ENCODE data around the gene NHS.

Gene NHS

DNA sequence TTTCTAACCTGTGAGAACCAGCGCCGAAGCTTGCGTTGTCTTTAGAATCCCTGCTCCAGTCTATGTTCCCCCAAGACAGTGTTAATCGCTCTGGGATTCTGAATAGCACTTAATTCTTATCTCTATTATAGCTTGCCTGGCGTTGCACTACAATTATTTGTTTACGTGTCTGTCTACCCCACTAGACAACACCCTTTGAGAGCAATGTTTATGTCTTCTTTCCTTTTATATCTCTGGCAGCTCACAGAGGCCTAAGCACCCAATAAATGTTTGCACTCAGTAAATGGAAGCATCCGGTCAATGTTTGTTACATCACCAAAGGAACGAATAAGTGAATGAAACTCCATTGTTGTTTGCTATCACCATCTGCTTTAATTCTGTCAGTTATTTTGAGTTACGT is 4.8 kb upstream of the NHS start:
- no peak overlapping the region for H2AFZ ChIP-seq (ENCODE audit: low read depth, low read length)
- H2BK5ac ChIP-seq (ENCODE audit: low read depth, low read length, poor library complexity, severe bottlenecking): no peak overlapping the region
- no peak overlapping the region for H3K9ac ChIP-seq (ENCODE audit: low read length)
- H3K4me1 ChIP-seq (ENCODE audit: control insufficient read depth, insufficient read depth, low read depth, low read length): no peaks in the 10 kb centered on the region
- no peak overlapping the region for H2BK120ac ChIP-seq (ENCODE audit: low read depth, low read length)
- no peak overlapping the region for H2BK15ac ChIP-seq (ENCODE audit: low read depth, poor library complexity, severe bottlenecking)
- no peak overlapping the region for H2BK12ac ChIP-seq (ENCODE audit: low read length in 2 of 2)
- H3K4me3 ChIP-seq (ENCODE audit: insufficient read depth in 1 of 2, low read depth in 1 of 2, low read length in 2 of 2): no peak overlapping the region
- no peak overlapping the region for H3K23ac ChIP-seq (ENCODE audit: low read length in 2 of 2)
- no peak overlapping the region for H3K27ac ChIP-seq (ENCODE audit: low read length, poor library complexity, severe bottlenecking)
- H4K8ac ChIP-seq (ENCODE audit: low read length): no peak overlapping the region
- 58% methylated on average over 9 of the region's 9 CpGs for WGBS
- no peaks in the 10 kb centered on the region for H3K9me3 ChIP-seq (ENCODE audit: control insufficient read depth, low read length)
- H3K14ac ChIP-seq (ENCODE audit: low read length in 2 of 2): no peak overlapping the region
- no peaks in the 10 kb centered on the region for H3K36me3 ChIP-seq (ENCODE audit: control insufficient read depth in 1 of 2, insufficient read depth in 2 of 2, low read depth in 1 of 2, low read length in 2 of 2)
- H3K18ac ChIP-seq (ENCODE audit: low read depth in 1 of 2, low read length in 2 of 2): no peak overlapping the region
- H3K27me3 ChIP-seq (ENCODE audit: control insufficient read depth in 1 of 2, insufficient read depth in 1 of 2, low read length in 2 of 2): no peaks in the 10 kb centered on the region
- H3K79me1 ChIP-seq (replicated peaks; ENCODE audit: low read length, poor library complexity, severe bottlenecking): no peaks in the 10 kb centered on the region
- no peak overlapping the region for H4K91ac ChIP-seq (ENCODE audit: low read length)
- H3K4ac ChIP-seq (ENCODE audit: low read depth in 1 of 2, low read length in 2 of 2): no peak overlapping the region
- no peak for DNase-seq
- H2AK5ac ChIP-seq (ENCODE audit: low read length, severe bottlenecking): no peak overlapping the region
- H3K4me2 ChIP-seq (ENCODE audit: low read length, poor library complexity, severe bottlenecking): no peak overlapping the region

DNA sequence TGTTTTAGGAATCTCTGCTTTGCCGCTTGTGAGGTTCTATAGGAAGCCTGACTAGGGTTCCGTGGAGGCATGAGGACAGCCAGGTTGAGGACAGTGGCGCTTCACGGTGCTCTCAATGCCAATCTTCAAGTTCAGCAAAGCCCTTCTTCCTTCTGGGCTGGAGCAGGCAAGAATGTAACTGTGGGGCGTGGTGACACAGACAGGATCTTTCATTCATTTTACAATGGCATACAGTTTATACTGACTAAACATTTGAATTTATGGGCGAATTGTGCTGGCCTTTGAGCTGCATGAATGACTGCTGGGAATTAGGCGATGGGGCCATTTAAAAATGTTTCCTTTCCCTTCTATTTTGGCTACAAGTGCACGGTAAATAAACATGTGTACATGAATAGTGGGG is 2.9 kb upstream of the NHS start:
- Histone ChIP-seq H3K23ac (ENCODE audit: low read length in 2 of 2) (no peak overlapping the region), H2BK15ac (ENCODE audit: low read depth, poor library complexity, severe bottlenecking) (no peak overlapping the region), H4K8ac (ENCODE audit: low read length) (no peak overlapping the region), H3K4ac (ENCODE audit: low read depth in 1 of 2, low read length in 2 of 2) (no peak overlapping the region), H4K91ac (ENCODE audit: low read length) (no peak overlapping the region), H3K4me3 (ENCODE audit: insufficient read depth in 1 of 2, low read depth in 1 of 2, low read length in 2 of 2) (no peak overlapping the region), H3K27ac (ENCODE audit: low read length, poor library complexity, severe bottlenecking) (no peak overlapping the region), H3K14ac (ENCODE audit: low read length in 2 of 2) (no peak overlapping the region), H3K4me2 (ENCODE audit: low read length, poor library complexity, severe bottlenecking) (no peak overlapping the region), H3K18ac (ENCODE audit: low read depth in 1 of 2, low read length in 2 of 2) (no peak overlapping the region), H3K9ac (ENCODE audit: low read length) (no peak overlapping the region), H3K36me3 (ENCODE audit: control insufficient read depth in 1 of 2, insufficient read depth in 2 of 2, low read depth in 1 of 2, low read length in 2 of 2) (no peaks in the 10 kb centered on the region), H2BK5ac (ENCODE audit: low read depth, low read length, poor library complexity, severe bottlenecking) (no peak overlapping the region), H2AFZ (ENCODE audit: low read depth, low read length) (no peak overlapping the region), H3K79me1 (replicated peaks; ENCODE audit: low read length, poor library complexity, severe bottlenecking) (no peaks in the 10 kb centered on the region), H2AK5ac (ENCODE audit: low read length, severe bottlenecking) (no peak overlapping the region), H3K9me3 (ENCODE audit: control insufficient read depth, low read length) (no peaks in the 10 kb centered on the region), H3K27me3 (ENCODE audit: control insufficient read depth in 1 of 2, insufficient read depth in 1 of 2, low read length in 2 of 2) (no peaks in the 10 kb centered on the region), H2BK12ac (ENCODE audit: low read length in 2 of 2) (no peak overlapping the region), H2BK120ac (ENCODE audit: low read depth, low read length) (no peak overlapping the region), H3K4me1 (ENCODE audit: control insufficient read depth, insufficient read depth, low read depth, low read length) (no peaks in the 10 kb centered on the region)
- WGBS: 94% methylated on average over 5 of the region's 8 CpGs
- DNase-seq: no peak

DNA sequence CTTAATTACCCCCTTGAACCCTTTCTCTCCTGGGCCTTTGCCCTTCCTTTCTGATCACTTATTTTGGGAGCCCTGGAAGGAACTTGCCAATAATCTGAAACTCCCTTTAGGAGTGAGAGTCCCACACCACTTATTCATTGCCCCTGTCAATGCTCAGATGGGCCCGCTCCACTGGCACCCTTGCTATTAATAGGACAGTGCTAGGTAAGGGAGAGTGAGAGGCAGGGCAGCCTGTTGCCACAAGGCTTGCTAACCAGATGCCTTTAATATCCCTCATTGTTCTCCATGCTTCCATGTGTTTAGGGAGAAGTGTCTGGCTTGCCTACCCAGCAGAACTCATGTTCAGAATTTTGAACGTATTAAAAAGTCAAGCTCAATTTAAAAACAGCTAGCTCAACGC is 1.7 kb upstream of the NHS start:
- H3K4me1 ChIP-seq (ENCODE audit: control insufficient read depth, insufficient read depth, low read depth, low read length): no peaks in the 10 kb centered on the region
- H3K4me2 ChIP-seq (ENCODE audit: low read length, poor library complexity, severe bottlenecking): no peak overlapping the region
- H3K4me3 ChIP-seq (ENCODE audit: insufficient read depth in 1 of 2, low read depth in 1 of 2, low read length in 2 of 2): no peak overlapping the region
- H3K27me3 ChIP-seq (ENCODE audit: control insufficient read depth in 1 of 2, insufficient read depth in 1 of 2, low read length in 2 of 2): no peaks in the 10 kb centered on the region
- WGBS: 86% methylated on average over 2 of the region's 3 CpGs
- no peak overlapping the region for H4K8ac ChIP-seq (ENCODE audit: low read length)
- no peak overlapping the region for H3K14ac ChIP-seq (ENCODE audit: low read length in 2 of 2)
- H3K23ac ChIP-seq (ENCODE audit: low read length in 2 of 2): no peak overlapping the region
- no peak overlapping the region for H4K91ac ChIP-seq (ENCODE audit: low read length)
- H2BK120ac ChIP-seq (ENCODE audit: low read depth, low read length): no peak overlapping the region
- H3K36me3 ChIP-seq (ENCODE audit: control insufficient read depth in 1 of 2, insufficient read depth in 2 of 2, low read depth in 1 of 2, low read length in 2 of 2): no peaks in the 10 kb centered on the region
- H3K18ac ChIP-seq (ENCODE audit: low read depth in 1 of 2, low read length in 2 of 2): no peak overlapping the region
- no peak overlapping the region for H2BK5ac ChIP-seq (ENCODE audit: low read depth, low read length, poor library complexity, severe bottlenecking)
- no peak for DNase-seq
- no peak overlapping the region for H3K27ac ChIP-seq (ENCODE audit: low read length, poor library complexity, severe bottlenecking)
- no peak overlapping the region for H2AK5ac ChIP-seq (ENCODE audit: low read length, severe bottlenecking)
- no peak overlapping the region for H2BK15ac ChIP-seq (ENCODE audit: low read depth, poor library complexity, severe bottlenecking)
- H3K9ac ChIP-seq (ENCODE audit: low read length): no peak overlapping the region
- H2BK12ac ChIP-seq (ENCODE audit: low read length in 2 of 2): no peak overlapping the region
- no peak overlapping the region for H3K4ac ChIP-seq (ENCODE audit: low read depth in 1 of 2, low read length in 2 of 2)
- H2AFZ ChIP-seq (ENCODE audit: low read depth, low read length): no peak overlapping the region
- no peaks in the 10 kb centered on the region for H3K9me3 ChIP-seq (ENCODE audit: control insufficient read depth, low read length)
- H3K79me1 ChIP-seq (replicated peaks; ENCODE audit: low read length, poor library complexity, severe bottlenecking): no peaks in the 10 kb centered on the region

DNA sequence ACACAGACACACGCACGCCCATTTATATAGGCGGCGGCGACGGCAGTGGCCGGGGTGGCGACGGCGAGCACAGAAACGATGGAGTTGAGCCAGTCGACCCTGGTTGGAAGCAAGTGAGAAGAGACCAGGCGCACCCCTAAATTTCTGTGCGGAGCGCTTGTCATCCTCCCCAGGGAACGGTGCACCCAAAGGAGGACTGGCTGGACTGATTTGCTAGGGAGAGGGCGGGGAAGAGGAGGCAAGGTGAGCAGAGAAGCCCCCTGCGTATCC is 302 bp downstream of the NHS start:
- Histone ChIP-seq H2BK12ac (ENCODE audit: low read length in 2 of 2) (no peak overlapping the region), H3K4me3 (ENCODE audit: insufficient read depth in 1 of 2, low read depth in 1 of 2, low read length in 2 of 2) (peak overlapping the region; percentile 76 to 83), H3K14ac (ENCODE audit: low read length in 2 of 2) (no peak overlapping the region), H3K27me3 (ENCODE audit: control insufficient read depth in 1 of 2, insufficient read depth in 1 of 2, low read length in 2 of 2) (no peaks in the 10 kb centered on the region), H2AK5ac (ENCODE audit: low read length, severe bottlenecking) (no peak overlapping the region), H3K9me3 (ENCODE audit: control insufficient read depth, low read length) (no peaks in the 10 kb centered on the region), H2BK5ac (ENCODE audit: low read depth, low read length, poor library complexity, severe bottlenecking) (peak overlapping the region; percentile 31), H4K91ac (ENCODE audit: low read length) (no peak overlapping the region), H2BK15ac (ENCODE audit: low read depth, poor library complexity, severe bottlenecking) (no peak overlapping the region), H2BK120ac (ENCODE audit: low read depth, low read length) (no peak overlapping the region), H3K79me1 (replicated peaks; ENCODE audit: low read length, poor library complexity, severe bottlenecking) (no peaks in the 10 kb centered on the region), H3K4me1 (ENCODE audit: control insufficient read depth, insufficient read depth, low read depth, low read length) (peaks cover 4% of the 10 kb centered on the region), H3K4ac (ENCODE audit: low read depth in 1 of 2, low read length in 2 of 2) (no peak overlapping the region), H4K8ac (ENCODE audit: low read length) (no peak overlapping the region), H3K18ac (ENCODE audit: low read depth in 1 of 2, low read length in 2 of 2) (no peak overlapping the region), H3K23ac (ENCODE audit: low read length in 2 of 2) (no peak overlapping the region), H3K27ac (ENCODE audit: low read length, poor library complexity, severe bottlenecking) (peak overlapping the region; percentile 54), H3K36me3 (ENCODE audit: control insufficient read depth in 1 of 2, insufficient read depth in 2 of 2, low read depth in 1 of 2, low read length in 2 of 2) (no peaks in the 10 kb centered on the region), H2AFZ (ENCODE audit: low read depth, low read length) (no peak overlapping the region), H3K4me2 (ENCODE audit: low read length, poor library complexity, severe bottlenecking) (peak overlapping the region; percentile 83), H3K9ac (ENCODE audit: low read length) (peak overlapping the region; percentile 85)
- WGBS: 0% methylated on average over 4 of the region's 18 CpGs
- DNase-seq: no peak

Data from mesenchymal stem cell (in vitro differentiated cells and primary cell).